Adipocyte (in vitro differentiated cells): ENCODE results near the gene AP2A1.

ENCODE experiments used
- DNase-seq: peaks from one replicate; pipeline ENCODE4 v3.0.0-alpha.2; 2015; ENCODE audit warnings: low read depth
- H3K27me3 ChIP-seq: replicated peaks from 2 replicates; pipeline ENCODE4 v1.7.0; 2013; ENCODE audit warnings: mild to moderate bottlenecking, low read length, moderate library complexity; ENCODE audit not compliant: control insufficient read depth, insufficient read depth
- H3K36me3 ChIP-seq: 2 replicates; pipeline ENCODE4 v1.7.0; 2013; ENCODE audit warnings: low read length, mild to moderate bottlenecking, moderate library complexity; ENCODE audit not compliant: control insufficient read depth, insufficient read depth, severe bottlenecking
- H3K4me1 ChIP-seq: 2 replicates; pipeline ENCODE4 v1.7.0; 2013; ENCODE audit warnings: mild to moderate bottlenecking, low read length, moderate library complexity; ENCODE audit not compliant: control insufficient read depth, insufficient read depth
- H3K4me3 ChIP-seq: 2 replicates; pipeline ENCODE4 v1.7.0; 2013; ENCODE audit warnings: mild to moderate bottlenecking, low read length, moderate library complexity
- H3K9ac ChIP-seq: 2 replicates; pipeline ENCODE4 v1.7.0; 2013; ENCODE audit warnings: mild to moderate bottlenecking, low read length, moderate library complexity
- H3K9me3 ChIP-seq: 2 replicates; pipeline ENCODE4 v1.7.0; 2013; ENCODE audit warnings: mild to moderate bottlenecking, low read length, moderate library complexity; ENCODE audit not compliant: control insufficient read depth

The AP2A1 gene

DNA sequence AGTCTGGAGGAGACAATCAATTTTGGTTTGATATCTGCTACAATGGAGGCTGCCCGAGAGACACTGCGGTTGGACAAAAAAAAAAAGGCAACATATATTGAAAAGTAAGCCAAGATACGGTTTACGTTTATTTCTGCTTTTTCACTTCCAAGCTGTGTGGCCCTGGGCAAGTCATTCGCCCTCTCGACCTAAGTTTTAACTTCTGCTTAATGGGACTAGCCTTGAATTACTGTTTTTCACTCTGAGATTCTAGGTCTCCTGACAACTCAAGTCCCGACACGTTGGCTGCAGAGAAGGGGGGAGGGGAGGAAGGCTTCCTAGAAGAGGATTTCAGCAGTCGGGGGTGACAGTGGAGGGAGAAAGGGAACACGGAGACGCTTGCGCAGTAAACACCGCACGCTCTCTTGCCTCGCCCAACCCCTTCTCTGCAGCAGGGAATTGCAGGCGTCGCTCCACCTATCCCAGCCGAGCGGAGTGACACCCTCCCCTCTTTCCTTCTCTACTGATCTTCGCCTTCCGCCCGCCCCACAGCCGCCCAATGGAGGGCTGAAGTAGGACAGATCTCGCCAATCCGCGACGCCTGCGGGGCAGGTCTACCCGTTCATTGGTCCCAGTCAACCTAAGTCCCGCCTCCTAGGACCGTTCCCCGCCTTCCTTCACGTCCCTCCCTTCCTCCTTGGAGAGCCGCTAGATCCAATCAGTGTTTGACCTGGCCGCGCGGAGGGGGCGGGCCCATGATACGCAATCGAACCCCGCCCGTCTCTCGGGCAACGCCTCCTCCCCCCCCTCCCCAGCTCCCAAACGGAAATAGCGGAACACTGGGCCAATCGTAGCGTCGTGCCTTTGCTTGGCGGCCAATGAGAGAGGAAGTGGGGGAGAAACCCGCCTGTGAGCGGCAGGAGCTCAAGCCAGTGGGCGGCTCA lies 533 bp upstream of the AP2A1 start:
- no peaks in the 10 kb centered on the region for H3K27me3 ChIP-seq
- H3K9me3 ChIP-seq = no peaks in the 10 kb centered on the region
- H3K9ac ChIP-seq = peak overlapping the region; percentile 95
- H3K36me3 ChIP-seq = peaks cover 4% of the 10 kb centered on the region
- peaks cover 46% of the 10 kb centered on the region for H3K4me1 ChIP-seq
- H3K4me3 ChIP-seq = peak overlapping the region; percentile 79
- peak; percentile 100 for DNase-seq

- H3K27me3 ChIP-seq = no peaks in the 10 kb centered on the region
- H3K9ac ChIP-seq = peak overlapping the region; percentile 97
- peak overlapping the region; percentile 99 for H3K4me3 ChIP-seq
- DNase-seq = peak; percentile 55
- H3K4me1 ChIP-seq = peaks cover 38% of the 10 kb centered on the region
- H3K9me3 ChIP-seq = no peaks in the 10 kb centered on the region
- H3K36me3 ChIP-seq = peaks cover 10% of the 10 kb centered on the region
Measured at GRCh38 chr19:49767381-49767780, 580 bp downstream of the AP2A1 start.

GRCh38 chr19:49767967-49768581 lies 1.3 kb downstream of the AP2A1 start:
- Histone ChIP-seq H3K4me1 (peaks cover 38% of the 10 kb centered on the region), H3K9ac (peak overlapping the region; percentile 97), H3K36me3 (peaks cover 10% of the 10 kb centered on the region), H3K27me3 (no peaks in the 10 kb centered on the region), H3K4me3 (peak overlapping the region; percentile 99), H3K9me3 (no peaks in the 10 kb centered on the region)
- peak; percentile 22 for DNase-seq

GRCh38 chr19:49770529-49770928 lies 3.7 kb downstream of the AP2A1 start:
- Histone ChIP-seq H3K4me3 (no peak overlapping the region), H3K9ac (no peak overlapping the region), H3K27me3 (no peaks in the 10 kb centered on the region), H3K4me1 (peaks cover 40% of the 10 kb centered on the region), H3K9me3 (no peaks in the 10 kb centered on the region), H3K36me3 (peaks cover 17% of the 10 kb centered on the region)
- no peak for DNase-seq

GRCh38 chr19:49771674-49772139 lies 4.9 kb downstream of the AP2A1 start:
- no peaks in the 10 kb centered on the region for H3K9me3 ChIP-seq
- H3K4me1 ChIP-seq = peaks cover 35% of the 10 kb centered on the region
- no peak overlapping the region for H3K4me3 ChIP-seq
- H3K9ac ChIP-seq = no peak overlapping the region
- no peak for DNase-seq
- peaks cover 27% of the 10 kb centered on the region for H3K36me3 ChIP-seq
- H3K27me3 ChIP-seq = no peaks in the 10 kb centered on the region

DNA sequence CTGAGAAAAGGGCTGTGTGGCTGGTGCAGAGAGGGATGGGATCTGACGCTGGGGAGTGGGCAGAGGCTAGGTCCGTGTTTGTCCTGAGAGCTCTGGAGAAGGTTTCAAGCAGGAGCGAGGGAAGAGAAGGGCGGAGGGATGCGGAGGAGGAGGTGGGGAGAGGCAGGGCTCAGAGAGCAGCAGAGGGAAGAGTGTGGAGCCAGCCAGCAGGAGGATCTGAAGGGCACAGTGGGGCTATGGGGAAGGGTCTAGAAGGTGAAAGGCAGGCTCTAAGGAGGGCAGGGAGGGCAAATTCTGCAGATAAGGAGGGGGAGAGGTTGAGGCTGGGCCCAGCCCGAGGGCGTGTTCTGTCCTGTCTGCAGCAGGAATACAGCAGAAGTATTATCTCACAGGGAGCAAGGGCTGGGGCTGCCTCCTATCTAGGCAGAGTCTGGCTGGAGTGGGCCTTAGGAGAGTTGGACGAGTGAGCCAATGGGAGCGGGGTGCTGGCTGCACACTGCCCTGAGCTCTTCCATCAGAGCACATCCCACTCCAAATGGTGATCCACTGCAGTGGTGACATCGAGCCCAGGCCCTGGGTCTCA lies 6.1 kb downstream of the AP2A1 start:
- no peak for DNase-seq
- peaks cover 29% of the 10 kb centered on the region for H3K36me3 ChIP-seq

GRCh38 chr19:49773663-49774350 lies 7.0 kb downstream of the AP2A1 start:
- Histone ChIP-seq H3K27me3 (no peaks in the 10 kb centered on the region), H3K4me3 (no peak overlapping the region), H3K36me3 (peaks cover 34% of the 10 kb centered on the region), H3K9ac (peak overlapping the region; percentile 4), H3K9me3 (no peaks in the 10 kb centered on the region), H3K4me1 (peaks cover 22% of the 10 kb centered on the region)
- no peak for DNase-seq

More for the DNA sequence above, 6.1 kb downstream of the AP2A1 start:
- Histone ChIP-seq H3K27me3 (no peaks in the 10 kb centered on the region), H3K9ac (no peak overlapping the region), H3K4me1 (peaks cover 31% of the 10 kb centered on the region), H3K9me3 (no peaks in the 10 kb centered on the region), H3K4me3 (no peak overlapping the region)

GRCh38 chr19:49774969-49775368 lies 8.2 kb downstream of the AP2A1 start:
- Histone ChIP-seq H3K4me3 (no peak overlapping the region), H3K9ac (no peak overlapping the region), H3K4me1 (peaks cover 13% of the 10 kb centered on the region), H3K27me3 (no peaks in the 10 kb centered on the region), H3K9me3 (no peaks in the 10 kb centered on the region), H3K36me3 (peaks cover 38% of the 10 kb centered on the region)
- no peak for DNase-seq

DNA sequence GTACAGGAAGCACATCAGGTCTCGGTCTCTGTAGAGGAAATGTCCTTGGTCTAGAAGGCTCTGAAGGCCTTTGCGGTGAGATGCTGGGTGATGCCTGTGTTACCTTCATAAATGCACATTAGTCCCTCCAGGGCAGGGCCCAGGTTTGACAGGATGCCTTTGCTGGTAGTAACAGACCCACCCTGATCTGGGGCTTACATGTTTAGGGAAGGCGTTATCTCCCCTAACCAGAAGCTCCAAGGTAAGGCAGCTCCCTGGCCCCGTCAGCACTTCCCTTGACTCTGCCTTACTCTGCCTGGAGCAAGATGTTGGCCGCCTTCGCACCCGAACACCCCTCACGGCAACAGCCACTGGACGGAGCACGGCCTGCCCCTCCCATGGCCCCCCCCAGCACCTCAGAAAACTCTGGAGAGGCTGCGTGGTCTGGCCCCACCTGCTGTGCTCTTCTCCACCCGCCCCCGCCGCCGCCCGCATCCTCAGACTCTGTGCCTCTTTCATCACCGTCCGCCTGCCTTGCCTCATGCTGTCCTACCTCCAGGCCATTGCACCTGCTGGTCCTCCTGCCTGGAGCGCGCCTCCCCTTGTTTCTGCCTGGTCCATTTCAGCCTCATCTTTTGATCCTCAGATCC lies 9.1 kb downstream of the AP2A1 start:
- no peaks in the 10 kb centered on the region for H3K9me3 ChIP-seq
- no peak overlapping the region for H3K4me3 ChIP-seq
- H3K9ac ChIP-seq = no peak overlapping the region
- H3K4me1 ChIP-seq = peaks cover 10% of the 10 kb centered on the region
- H3K36me3 ChIP-seq = peaks cover 34% of the 10 kb centered on the region
- H3K27me3 ChIP-seq = no peaks in the 10 kb centered on the region
- no peak for DNase-seq

DNA sequence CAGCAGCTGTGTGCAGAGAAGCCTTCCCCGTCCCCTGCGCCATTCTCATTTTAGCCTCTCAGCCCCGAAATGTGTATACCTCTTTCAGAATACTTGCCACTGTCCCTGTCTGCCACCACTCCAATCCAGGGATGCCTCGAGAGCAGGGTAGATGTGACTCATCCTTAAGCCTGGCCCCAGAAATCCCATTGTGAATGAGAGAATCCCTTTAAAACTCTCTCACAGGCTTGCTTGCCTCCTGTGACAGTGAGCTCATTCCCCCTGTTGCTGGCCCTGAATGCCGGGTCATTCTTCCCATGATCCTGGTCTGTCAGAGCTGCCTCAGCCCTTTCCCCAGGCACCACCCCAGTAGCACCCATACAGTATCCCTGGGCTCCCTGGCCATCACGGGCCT lies 9.6 kb downstream of the AP2A1 start:
- DNase-seq = no peak
- H3K9ac ChIP-seq = no peak overlapping the region
- H3K9me3 ChIP-seq = no peaks in the 10 kb centered on the region
- no peaks in the 10 kb centered on the region for H3K27me3 ChIP-seq
- H3K4me1 ChIP-seq = peaks cover 10% of the 10 kb centered on the region
- peaks cover 37% of the 10 kb centered on the region for H3K36me3 ChIP-seq
- H3K4me3 ChIP-seq = no peak overlapping the region
